Gastrocnemius medialis (tissue), 4 donors: ENCODE results near the gene CHST11.

Experiments
- CTCF ChIP-seq, 5 experiments: fragments of 450-650 bp in 3 of 5; fragments of 200-600 bp in 2 of 5; sonication (generic) in 2 of 5; IDR thresholded peaks in 4 of 5; conservative IDR thresholded peaks in 1 of 5; 1 replicate in 4 of 5; 2 replicates in 1 of 5; pipeline ENCODE4 v1.5.1; 2016 to 2019; ENCODE audit warnings: antibody characterized with exemption in 5 of 5, mild to moderate bottlenecking in 3 of 5, moderate library complexity in 3 of 5
- POLR2A ChIP-seq, 2 donors: fragments of 450-650 bp; IDR thresholded peaks; one replicate each; pipeline ENCODE4 v1.6.1; 2017; ENCODE audit warnings: antibody characterized with exemption in 2 of 2, mild to moderate bottlenecking in 2 of 2, moderate library complexity in 2 of 2

- TF ChIP-seq CTCF (IDR thresholded peaks at IDR 0.05 in 4 of 5, conservative IDR thresholded peaks at IDR 0.05 in 1 of 5): no peak
- no peak for TF ChIP-seq POLR2A (IDR thresholded peaks at IDR 0.05)
Observed at GRCh38 chr12:104648756-104649155, 192.0 kb downstream of the CHST11 start.
